ENCODE measurements around the gene LARP4. TPM values are rescaled to one million over a fixed set of nuclear protein-coding genes. Genes with fewer than 3 reads are reported as not detected.

Gene LARP4
- total RNA-seq, 6 experiments from 2014 or later = 46.3 to 83.0 (median 61.9) TPM

DNA sequence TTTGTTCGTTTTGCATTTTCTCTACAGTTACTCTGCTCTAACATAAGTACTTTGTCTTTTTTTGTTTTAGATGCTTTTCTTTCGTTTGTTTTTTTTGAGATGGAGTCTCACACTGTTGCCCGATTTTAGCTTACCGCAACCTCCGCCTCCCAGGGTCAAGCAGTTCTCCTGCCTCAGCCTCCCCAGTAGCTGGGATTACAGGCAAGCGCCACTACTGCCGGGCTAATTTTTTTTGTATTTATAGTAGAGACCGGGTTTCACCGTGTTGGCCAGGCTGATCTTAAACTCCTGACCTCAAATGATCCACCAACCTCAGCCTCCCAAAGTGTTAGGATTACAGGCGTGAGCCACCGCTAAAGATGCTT lies 106.8 kb downstream of the LARP4 start:
- H3K27ac ChIP-seq = peak overlapping the region; percentile 30 to 95 (median 91)
- DNase-seq (no peak), ATAC-seq (no peak)
- no peaks in the 10 kb centered on the region for H3K36me3 ChIP-seq
- H3K4me1 ChIP-seq = peaks cover 0 to 59% (median 15%) of the 10 kb centered on the region in 4 donors
- H3K9me3 ChIP-seq = no peaks in the 10 kb centered on the region
- no peak for TF ChIP-seq POLR2A (IDR thresholded peaks at IDR 0.05)
- TF ChIP-seq, protein P1, sequence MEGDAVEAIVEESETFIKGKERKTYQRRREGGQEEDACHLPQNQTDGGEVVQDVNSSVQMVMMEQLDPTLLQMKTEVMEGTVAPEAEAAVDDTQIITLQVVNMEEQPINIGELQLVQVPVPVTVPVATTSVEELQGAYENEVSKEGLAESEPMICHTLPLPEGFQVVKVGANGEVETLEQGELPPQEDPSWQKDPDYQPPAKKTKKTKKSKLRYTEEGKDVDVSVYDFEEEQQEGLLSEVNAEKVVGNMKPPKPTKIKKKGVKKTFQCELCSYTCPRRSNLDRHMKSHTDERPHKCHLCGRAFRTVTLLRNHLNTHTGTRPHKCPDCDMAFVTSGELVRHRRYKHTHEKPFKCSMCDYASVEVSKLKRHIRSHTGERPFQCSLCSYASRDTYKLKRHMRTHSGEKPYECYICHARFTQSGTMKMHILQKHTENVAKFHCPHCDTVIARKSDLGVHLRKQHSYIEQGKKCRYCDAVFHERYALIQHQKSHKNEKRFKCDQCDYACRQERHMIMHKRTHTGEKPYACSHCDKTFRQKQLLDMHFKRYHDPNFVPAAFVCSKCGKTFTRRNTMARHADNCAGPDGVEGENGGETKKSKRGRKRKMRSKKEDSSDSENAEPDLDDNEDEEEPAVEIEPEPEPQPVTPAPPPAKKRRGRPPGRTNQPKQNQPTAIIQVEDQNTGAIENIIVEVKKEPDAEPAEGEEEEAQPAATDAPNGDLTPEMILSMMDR (IDR thresholded peaks at IDR 0.05) = no peak
- H3K4me3 ChIP-seq = peak overlapping the region in 1 of 3 donors; percentile 1
- 32% methylated on average over 11 of the region's 11 CpGs for WGBS (ENCODE audit: insufficient coverage, low coverage, low lambda C conversion rate, missing lambda C conversion rate)
- no peaks in the 10 kb centered on the region for H3K27me3 ChIP-seq
- intact Hi-C loops (cut with DNase I) = loop anchor here in 1 of 2 donors (10.0 kb wide), 2 partner anchors 127 to 207 kb away; no protein-coding TSS in a partner anchor

DNA sequence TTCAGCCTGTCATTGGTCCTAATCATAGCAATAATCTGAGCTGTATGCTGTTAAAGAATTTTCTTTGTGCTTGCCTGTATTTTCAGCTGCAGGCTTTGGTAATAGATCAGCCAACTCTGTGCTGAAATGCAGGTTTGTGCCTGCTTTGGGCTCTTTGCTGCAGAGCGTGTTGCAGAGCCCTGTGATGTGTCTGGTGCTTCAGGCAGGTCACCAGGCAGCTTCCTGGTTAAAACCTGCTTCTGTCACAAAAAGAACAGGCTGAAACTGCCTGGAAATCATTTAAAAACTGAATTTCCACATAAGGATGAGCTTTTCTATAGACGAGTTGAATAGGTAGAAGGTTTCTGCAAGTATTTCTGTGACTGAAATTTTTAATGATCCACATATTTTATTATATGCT lies 107.2 kb downstream of the LARP4 start:
- Histone ChIP-seq H3K27ac (peak overlapping the region in 1 of 3 donors; percentile 5), H3K4me3 (peak overlapping the region in 1 of 3 donors; percentile 1), H3K4me1 (peaks cover 0 to 59% (median 15%) of the 10 kb centered on the region in 4 donors), H3K27me3 (no peaks in the 10 kb centered on the region), H3K36me3 (no peaks in the 10 kb centered on the region), H3K9me3 (no peaks in the 10 kb centered on the region)
- intact Hi-C loops (cut with DNase I) = loop anchor here in 1 of 2 donors (10.0 kb wide), 2 partner anchors 127 to 207 kb away; no protein-coding TSS in a partner anchor
- TF ChIP-seq POLR2A (IDR thresholded peaks at IDR 0.05) = no peak
- DNase-seq (no peak), ATAC-seq (peak in 1 of 4 donors; percentile 7)
- 11% methylated on average over 2 of the region's 2 CpGs for WGBS (ENCODE audit: insufficient coverage, low coverage, low lambda C conversion rate, missing lambda C conversion rate)

DNA sequence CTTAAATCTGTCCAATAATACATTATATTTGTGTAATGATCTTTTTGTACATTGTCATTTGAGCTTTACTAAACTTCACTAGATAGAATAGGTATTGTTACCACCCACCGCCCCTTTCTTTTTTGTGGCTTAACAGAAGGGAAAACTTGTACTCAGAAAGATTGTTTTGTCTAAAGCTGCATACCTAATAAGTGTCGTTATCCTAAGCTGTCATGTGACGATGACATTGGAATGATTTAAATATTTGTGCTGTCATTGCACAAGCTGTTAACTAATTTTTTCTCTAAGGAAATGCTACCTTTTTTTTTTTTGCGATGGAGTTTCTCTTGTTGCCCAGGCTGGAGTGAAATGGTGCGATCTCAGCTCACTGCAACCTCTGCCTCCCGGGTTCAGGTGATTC lies 107.7 kb downstream of the LARP4 start:
- H3K9me3 ChIP-seq = no peaks in the 10 kb centered on the region
- H3K4me1 ChIP-seq = peaks cover 0 to 59% (median 15%) of the 10 kb centered on the region in 4 donors
- WGBS (ENCODE audit: insufficient coverage, low coverage, low lambda C conversion rate, missing lambda C conversion rate) = 40% methylated on average over 6 of the region's 6 CpGs
- H3K36me3 ChIP-seq = no peaks in the 10 kb centered on the region
- no peaks in the 10 kb centered on the region for H3K27me3 ChIP-seq
- DNase-seq = no peak
- intact Hi-C loops (cut with DNase I) = loop anchor here in 1 of 2 donors (10.0 kb wide), 2 partner anchors 126 to 206 kb away; no protein-coding TSS in a partner anchor
- no peak for ATAC-seq
- H3K27ac ChIP-seq = peak overlapping the region in 1 of 3 donors; percentile 5
- TF ChIP-seq, protein P1 (IDR thresholded peaks at IDR 0.05) = no peak
- TF ChIP-seq POLR2A (IDR thresholded peaks at IDR 0.05) = no peak
- no peak overlapping the region for H3K4me3 ChIP-seq

DNA sequence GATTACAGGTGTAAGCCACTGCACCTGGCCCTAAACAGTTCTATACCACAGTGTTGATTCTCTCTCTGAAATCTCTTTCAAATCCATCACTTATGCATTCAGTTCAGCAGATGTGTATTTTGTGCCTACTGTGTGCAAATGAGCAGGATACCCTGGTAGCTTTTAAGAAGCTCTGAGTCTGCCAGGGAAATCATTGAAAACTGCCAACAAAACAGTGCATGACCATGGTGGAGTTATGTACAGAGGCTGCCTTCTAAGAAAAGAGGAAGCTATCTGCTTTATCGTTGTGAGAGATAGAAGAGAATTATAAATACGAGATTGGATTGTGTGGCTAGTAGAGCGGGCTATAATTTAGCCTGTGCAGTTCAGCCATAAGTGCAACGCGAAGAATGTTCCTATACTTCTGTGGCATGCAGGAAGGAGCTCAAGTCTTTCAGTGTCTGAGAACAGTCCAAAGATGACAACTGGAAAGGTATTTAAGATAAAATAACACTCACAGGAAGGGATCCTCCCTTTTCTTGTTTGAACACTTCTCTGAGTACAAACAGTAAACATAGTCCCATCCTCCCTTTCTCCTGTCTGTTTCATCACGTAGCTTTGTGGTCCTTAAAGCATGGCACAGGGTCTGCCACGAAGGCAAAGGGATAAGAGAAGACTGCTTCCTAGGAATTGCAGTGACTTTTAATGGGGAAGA lies 108.4 kb downstream of the LARP4 start:
- intact Hi-C loops (cut with DNase I) = loop anchor here in 1 of 2 donors (10.0 kb wide), 2 partner anchors 126 to 206 kb away; no protein-coding TSS in a partner anchor
- no peak overlapping the region for H3K4me3 ChIP-seq
- no peaks in the 10 kb centered on the region for H3K9me3 ChIP-seq
- no peaks in the 10 kb centered on the region for H3K27me3 ChIP-seq
- H3K36me3 ChIP-seq = no peaks in the 10 kb centered on the region
- WGBS (ENCODE audit: insufficient coverage, low coverage, low lambda C conversion rate, missing lambda C conversion rate) = 27% methylated on average over 7 of the region's 7 CpGs
- TF ChIP-seq, protein P1 (IDR thresholded peaks at IDR 0.05) = no peak
- no peak for TF ChIP-seq POLR2A (IDR thresholded peaks at IDR 0.05)
- H3K27ac ChIP-seq = peak overlapping the region in 1 of 3 donors; percentile 4
- no peak for DNase-seq
- H3K4me1 ChIP-seq = peaks cover 0 to 59% (median 15%) of the 10 kb centered on the region in 4 donors
- no peak for ATAC-seq

Data from right lobe of liver (tissue), 6 donors.